ENCODE results near the gene LRRC73.
"Not testable (repeated sequence)": the region's sequence is repeated elsewhere in the genome, so short reads cannot be mapped to it uniquely, and the experiment has no call there.

The LRRC73 gene

GRCh38 chr6:43461936-43462335 lies 48.2 kb downstream of the LRRC73 start:
- DNase-seq (ENCODE audit: low read depth in 3 of 3), result no peak

- DNase-seq (ENCODE audit: low read depth in 3 of 3), result no peak
Observed at GRCh38 chr6:43460032-43460431, 50.1 kb downstream of the LRRC73 start.

GRCh38 chr6:43459535-43459934 lies 50.6 kb downstream of the LRRC73 start:
- no peak for DNase-seq (ENCODE audit: low read depth in 3 of 3)

- DNase-seq (ENCODE audit: low read depth in 3 of 3), result not testable (repeated sequence)
Observed at GRCh38 chr6:43458154-43458553, 52.0 kb downstream of the LRRC73 start.

- no peak for DNase-seq (ENCODE audit: low read depth in 3 of 3)
Observed at GRCh38 chr6:43457643-43458042, 52.5 kb downstream of the LRRC73 start.

All from stimulated activated CD4-positive, alpha-beta T cell treated with anti-CD3 and anti-CD28 coated beads, TNF-alpha, amount 100 ng/mL, for 4 hours (primary cell).